Astrocyte (in vitro differentiated cells and primary cell): ENCODE measurements around the gene NBEA.

Experiments
- EZH2 ChIP-seq: IDR thresholded peaks from 2 replicates; pipeline ENCODE4 v1.6.1; 2012; ENCODE audit warnings: mild to moderate bottlenecking, low read length, inconsistent platforms; ENCODE audit not compliant: insufficient read depth
- TF ChIP-seq, protein P1 (sequence below): IDR thresholded peaks from 2 replicates; pipeline ENCODE4 v1.5.1; 2011; ENCODE audit warnings: low read depth, mild to moderate bottlenecking, inconsistent platforms, low read length, moderate library complexity; ENCODE audit not compliant: insufficient read depth

GRCh38 chr13:35714121-35714520 lies 772.1 kb downstream of the NBEA start:
- TF ChIP-seq, protein P1, sequence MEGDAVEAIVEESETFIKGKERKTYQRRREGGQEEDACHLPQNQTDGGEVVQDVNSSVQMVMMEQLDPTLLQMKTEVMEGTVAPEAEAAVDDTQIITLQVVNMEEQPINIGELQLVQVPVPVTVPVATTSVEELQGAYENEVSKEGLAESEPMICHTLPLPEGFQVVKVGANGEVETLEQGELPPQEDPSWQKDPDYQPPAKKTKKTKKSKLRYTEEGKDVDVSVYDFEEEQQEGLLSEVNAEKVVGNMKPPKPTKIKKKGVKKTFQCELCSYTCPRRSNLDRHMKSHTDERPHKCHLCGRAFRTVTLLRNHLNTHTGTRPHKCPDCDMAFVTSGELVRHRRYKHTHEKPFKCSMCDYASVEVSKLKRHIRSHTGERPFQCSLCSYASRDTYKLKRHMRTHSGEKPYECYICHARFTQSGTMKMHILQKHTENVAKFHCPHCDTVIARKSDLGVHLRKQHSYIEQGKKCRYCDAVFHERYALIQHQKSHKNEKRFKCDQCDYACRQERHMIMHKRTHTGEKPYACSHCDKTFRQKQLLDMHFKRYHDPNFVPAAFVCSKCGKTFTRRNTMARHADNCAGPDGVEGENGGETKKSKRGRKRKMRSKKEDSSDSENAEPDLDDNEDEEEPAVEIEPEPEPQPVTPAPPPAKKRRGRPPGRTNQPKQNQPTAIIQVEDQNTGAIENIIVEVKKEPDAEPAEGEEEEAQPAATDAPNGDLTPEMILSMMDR, result no peak
- no peak for TF ChIP-seq EZH2
